Astrocyte of the spinal cord (primary cell): Measurements from ENCODE around the gene ZMPSTE24.
A peak's percentile ranks its signal among the peaks of the same experiment; 100 is the strongest.

Experiments used
- DNase-seq: peaks from one replicate; pipeline ENCODE4 v3.0.0; 2011; ENCODE audit warnings: low read depth, low spot score
- H3K4me3 ChIP-seq: 2 replicates; pipeline ENCODE4 v1.5.1; 2011; ENCODE audit warnings: low read depth, mild to moderate bottlenecking, low read length, moderate library complexity
- CTCF ChIP-seq: IDR thresholded peaks from 2 replicates; pipeline ENCODE4 v1.5.1; 2012; ENCODE audit warnings: low read depth, mild to moderate bottlenecking, low read length, inconsistent platforms
- in situ Hi-C: cut with HindIII; loops from 2 replicates; pipeline ENCODE4 v1.10.0; 2017; ENCODE audit warnings: low sequenced_read_pairs

ZMPSTE24 gene

GRCh38 chr1:40274331-40274730 lies 16.3 kb downstream of the ZMPSTE24 start:
- H3K4me3 ChIP-seq: no peak overlapping the region
- no peak for DNase-seq
- in situ Hi-C loops: no loop called here
- TF ChIP-seq CTCF: no peak

- DNase-seq: no peak
- in situ Hi-C loops: no loop called here
- no peak overlapping the region for H3K4me3 ChIP-seq
- no peak for TF ChIP-seq CTCF
These were observed 18.1 kb downstream of the ZMPSTE24 start for GRCh38 chr1:40276122-40276521.

GRCh38 chr1:40281853-40282252 lies 23.8 kb downstream of the ZMPSTE24 start:
- no peak for DNase-seq
- no peak overlapping the region for H3K4me3 ChIP-seq
- in situ Hi-C loops: no loop called here
- TF ChIP-seq CTCF: no peak

- H3K4me3 ChIP-seq: no peak overlapping the region
- in situ Hi-C loops: no loop called here
- TF ChIP-seq CTCF: no peak
- no peak for DNase-seq
These were observed 33.3 kb downstream of the ZMPSTE24 start for GRCh38 chr1:40291293-40291692.

GRCh38 chr1:40299366-40300248 lies 41.6 kb downstream of the ZMPSTE24 start:
- DNase-seq: peak; percentile 23
- no peak overlapping the region for H3K4me3 ChIP-seq
- in situ Hi-C loops: no loop called here
- TF ChIP-seq CTCF: no peak

GRCh38 chr1:40300249-40300567 lies 42.2 kb downstream of the ZMPSTE24 start:
- in situ Hi-C loops: no loop called here
- no peak for TF ChIP-seq CTCF
- no peak for DNase-seq
- H3K4me3 ChIP-seq: no peak overlapping the region
